Loucy (cell line): ENCODE data around the gene CTDSPL.

Source experiments
- CTCF ChIP-seq: fragments of 200-600 bp; sonication (generic); conservative IDR thresholded peaks from 2 replicates; pipeline ENCODE4 v1.5.1; 2014; ENCODE audit warnings: mild to moderate bottlenecking, antibody characterized with exemption, low read length
- EZH2phosphoT487 ChIP-seq: fragments of 200-600 bp; IDR thresholded peaks from 2 replicates; pipeline ENCODE4 v1.6.1; 2018; ENCODE audit warnings: antibody characterized with exemption, mild to moderate bottlenecking, moderate library complexity, borderline replicate concordance

GRCh38 chr3:37945156-37945806 is 83.6 kb downstream of the CTDSPL start:
- TF ChIP-seq CTCF: no peak
- TF ChIP-seq EZH2phosphoT487: no peak
